HepG2 (cell line): ENCODE data around the gene PTPN3. TPM values are rescaled to one million over a fixed set of nuclear protein-coding genes. Genes with fewer than 3 reads are reported as not detected.
A peak's percentile ranks its signal among the peaks of the same experiment; 100 is the strongest.

ENCODE experiments used
- ATAC-seq: fragments of 200-7000 bp; cut with Tn5 transposase; 3 replicates; pipeline ENCODE4 v1.9.1; 2020; ENCODE audit warnings: mild to moderate bottlenecking, moderate library complexity
- BruUV-seq: library from RNA; stranded (reverse); fragments of 400-500 nt; replicated peaks from 2 replicates; lab custom pipeline; 2021; lab: Mats Ljungman, UMichigan
- CTCF ChIA-PET: fragments of 300-600 bp; formaldehyde crosslinking; extraction: SDS; loops from one replicate; lab custom pipeline; 2021; ENCODE audit warnings: low total read pairs, inconsistent platforms, low intra/inter-chr PET ratio; lab: Yijun Ruan, JAX
- POLR2A ChIA-PET: fragments of 350-600 bp; sonication (Branson Sonifier 250); formaldehyde crosslinking; loops from one replicate; lab custom pipeline; 2020; ENCODE audit warnings: antibody characterized with exemption, inconsistent platforms; lab: Yijun Ruan, JAX
- DNase-seq: peaks from one replicate; pipeline ENCODE4 v3.0.0-alpha.2; 2015; ENCODE audit warnings: low spot score
- FAIRE-seq: peaks from 3 replicates; lab custom pipeline; 2011; peaks lifted over from hg19 to GRCh38; lab: Jason Lieb, UNC
- H2AFZ ChIP-seq: one replicate; pipeline ENCODE4 v1.6.1; 2011; ENCODE audit warnings: low read length, inconsistent platforms
- H3K27ac ChIP-seq: fragments of 300-600 bp; 3 replicates; pipeline ENCODE4 v1.8.0; 2011; ENCODE audit warnings: mixed run types, mild to moderate bottlenecking, mixed read lengths, low read length, inconsistent platforms; ENCODE audit not compliant: insufficient read depth; ENCODE audit errors: extremely low read length
- H3K27me3 ChIP-seq, 2 experiments: fragments of 200-600 bp in 1 of 2; 2 replicates in 1 of 2; 3 replicates in 1 of 2; pipeline versions ENCODE4 v1.6.0 to v1.8.0; 2011; ENCODE audit warnings: low read length in 2 of 2, mild to moderate bottlenecking in 2 of 2, moderate library complexity in 2 of 2, inconsistent platforms in 1 of 2; ENCODE audit not compliant: insufficient read depth in 2 of 2, control insufficient read depth in 1 of 2
- H3K36me3 ChIP-seq, 2 experiments: fragments of 200-600 bp in 1 of 2; replicated peaks in 1 of 2; 2 replicates in 1 of 2; 3 replicates in 1 of 2; pipeline versions ENCODE4 v1.5.1 to v1.8.0; 2011; ENCODE audit warnings: low read length in 2 of 2, inconsistent platforms in 1 of 2; ENCODE audit not compliant: insufficient read depth in 2 of 2, control insufficient read depth in 1 of 2
- H3K4me1 ChIP-seq: 2 replicates; pipeline ENCODE4 v1.5.1; 2012; ENCODE audit warnings: low read length, inconsistent platforms; ENCODE audit not compliant: insufficient read depth
- H3K4me2 ChIP-seq: 2 replicates; pipeline ENCODE4 v1.6.0; 2011; ENCODE audit warnings: low read depth, low read length, inconsistent platforms
- H3K4me3 ChIP-seq, 3 experiments: fragments of 200-600 bp in 1 of 3; sonication (generic), shearing (Covaris generic) in 1 of 3; replicated peaks in 1 of 3; 2 replicates each; pipeline ENCODE4 v1.5.1; 2011 to 2016; ENCODE audit warnings: low read length in 3 of 3, inconsistent platforms in 2 of 3, low read depth in 2 of 3, mild to moderate bottlenecking in 2 of 3, control low read depth in 1 of 3, mixed read lengths in 1 of 3; ENCODE audit not compliant: insufficient read depth in 1 of 3
- H3K79me2 ChIP-seq: one replicate; pipeline ENCODE4 v1.6.1; 2011; ENCODE audit warnings: low read length, inconsistent platforms; ENCODE audit not compliant: insufficient read depth
- H3K9ac ChIP-seq: 2 replicates; pipeline ENCODE4 v1.6.0; 2011; ENCODE audit warnings: mild to moderate bottlenecking, low read depth, low read length, inconsistent platforms; ENCODE audit not compliant: insufficient read depth
- H3K9me3 ChIP-seq: 2 replicates; pipeline ENCODE4 v1.5.1; 2012; ENCODE audit warnings: mild to moderate bottlenecking, low read length
- H4K20me1 ChIP-seq: 2 replicates; pipeline ENCODE4 v1.6.0; 2011; ENCODE audit warnings: inconsistent platforms, mild to moderate bottlenecking, low read length, moderate library complexity; ENCODE audit not compliant: insufficient read depth
- MTF1 ChIP-seq: sonication (generic); formaldehyde crosslinking; IDR thresholded peaks from 2 replicates; pipeline ENCODE4 v1.5.0; 2020; ENCODE audit warnings: missing genetic modification reagents
- RAD51 ChIP-seq: fragments of 450-650 bp; IDR thresholded peaks from 2 replicates; pipeline ENCODE4 v1.6.1; 2016; ENCODE audit warnings: borderline replicate concordance
- RFX5 ChIP-seq: IDR thresholded peaks from 2 replicates; pipeline ENCODE4 v1.6.1; 2011; ENCODE audit warnings: low read depth, low read length, improper control_type of control experiment
- SCMH1 ChIP-seq: sonication (generic); formaldehyde crosslinking; IDR thresholded peaks from 2 replicates; pipeline ENCODE4 v1.9.0; 2021; ENCODE audit warnings: missing genetic modification reagents, mild to moderate bottlenecking, borderline replicate concordance
- ZNF7 ChIP-seq: IDR thresholded peaks from 2 replicates; pipeline ENCODE4 v1.6.1; 2016; ENCODE audit warnings: missing biosample characterization, missing genetic modification reagents
- WGBS: methylation state at CpG from one replicate; pipeline ENCODE4 v1.1.6; 2017; ENCODE audit warnings: low lambda C conversion rate; 5-methylcytosine and 5-hydroxymethylcytosine counted together
- in situ Hi-C: cut with HindIII; loops from 2 replicates; pipeline ENCODE4 v1.10.0; 2017; ENCODE audit warnings: low pct_unique_long_range_greater_than_20kb; ENCODE audit not compliant: extremely low pct_ligation_motif_present
- intact Hi-C: fragments of 100-400 bp; cut with micrococcal nuclease; formaldehyde crosslinking; loops from one replicate; pipeline ENCODE4 v1.10.0; 2022; ENCODE audit not compliant: unreplicated experiment
- polyA plus RNA-seq, 8 experiments: library from polyadenylated mRNA; depleted of rRNA in 3 of 8; stranded (reverse) in 7 of 8; unstranded in 1 of 8; fragments of >200 nt; fragmentation: Illumina TruSeq in 4 of 8; extraction: Trizol in 4 of 8; gene quantifications; 2 replicates each; pipeline versions ENCODE4 v1.2.1 to v1.2.3, GENCODE V29; 2011 to 2016; ENCODE audit warnings: low read depth in 4 of 8, missing spikeins in 1 of 8, mixed read lengths in 1 of 8; ENCODE audit not compliant: insufficient read depth in 1 of 8
- total RNA-seq, 5 experiments: library from RNA; depleted of rRNA; stranded (reverse); fragments of >200 nt; fragmentation: Illumina TruSeq; extraction: Trizol; gene quantifications; 2 replicates each; pipeline ENCODE4 v1.2.3, GENCODE V29; 2016; ENCODE audit warnings: low read depth in 1 of 5
- TF ChIP-seq, protein P1 (sequence below): IDR thresholded peaks from 2 replicates; pipeline ENCODE4 v1.6.1; 2012; ENCODE audit warnings: low read depth, low read length, improper control_type of control experiment
- TF ChIP-seq, protein P2 (sequence below): fragments of 450-650 bp; IDR thresholded peaks from 2 replicates; pipeline ENCODE4 v1.6.1; 2016
- TF ChIP-seq, protein P3 (sequence below): sonication (generic); formaldehyde crosslinking; IDR thresholded peaks from 2 replicates; pipeline ENCODE4 v1.4.0; 2020; ENCODE audit warnings: missing genetic modification reagents
- TF ChIP-seq, protein P4 (sequence below): sonication (generic); formaldehyde crosslinking; IDR thresholded peaks from 2 replicates; pipeline ENCODE4 v1.4.0; 2020; ENCODE audit warnings: missing genetic modification reagents

PTPN3 gene
- total and polyA plus RNA-seq, 2 of the 13 experiments (the other 11 are each of a cell fraction or from before 2014, with no cell fraction given): 5.6 to 20.5 TPM

DNA sequence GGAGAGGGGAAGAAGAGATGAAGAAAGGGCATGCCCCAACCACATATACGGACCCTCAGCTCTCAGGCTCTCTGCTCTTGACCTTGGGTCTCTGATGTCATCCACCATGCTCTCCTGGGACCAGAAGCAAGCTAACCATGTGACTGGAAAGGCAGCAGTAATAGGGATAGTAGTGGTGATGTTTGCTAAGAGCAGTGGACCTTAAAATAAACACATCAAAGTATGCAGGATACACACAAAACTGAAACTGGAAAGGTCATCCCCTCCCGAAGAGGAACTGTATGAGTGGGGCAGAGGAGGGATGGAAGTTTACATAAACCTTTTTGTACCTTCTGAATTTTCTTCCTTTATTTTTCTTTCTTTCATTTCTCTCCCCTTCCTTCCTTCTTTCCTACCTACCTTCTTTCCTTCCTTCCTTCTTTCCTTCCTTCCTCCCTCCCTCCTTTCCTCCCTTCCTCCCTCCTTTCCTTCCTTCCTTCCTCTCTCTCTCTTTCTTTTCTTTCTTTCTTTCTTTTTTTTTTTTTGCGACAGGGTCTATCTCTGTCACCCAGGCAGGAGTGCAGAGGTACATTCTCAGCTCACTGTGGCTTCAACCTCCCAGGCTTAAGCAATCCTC lies 8.1 kb upstream of the PTPN3 start:
- H3K27me3 ChIP-seq: no peaks in the 10 kb centered on the region; a peak in 2 of 5 replicates
- peak; percentile 81 for FAIRE-seq
- no peaks in the 10 kb centered on the region for H4K20me1 ChIP-seq
- peaks cover 51% of the 10 kb centered on the region for H3K4me1 ChIP-seq
- in situ Hi-C loops: loop anchor here (25.0 kb wide), 1 partner anchor 319 kb away; no protein-coding TSS in a partner anchor
- no TSS peak for BruUV-seq
- WGBS: 11% methylated on average over 3 of the region's 3 CpGs
- H3K4me3 ChIP-seq: peak overlapping the region in 1 of 3 experiments; percentile 31; a peak in 2 of 6 replicates
- no peak overlapping the region for H2AFZ ChIP-seq
- POLR2A ChIA-PET: interaction anchor here (0.7 to 2.8 kb wide), 2 partner anchors 23 to 29 kb away, joined by 3 to 20 read pairs; no protein-coding TSS in a partner anchor
- DNase-seq: peak; percentile 89
- no peak overlapping the region for H3K9ac ChIP-seq
- CTCF ChIA-PET: no interaction called here
- peak overlapping the region; percentile 89 for H3K4me2 ChIP-seq
- peak; percentile 67 for ATAC-seq
- H3K9me3 ChIP-seq: no peaks in the 10 kb centered on the region
- intact Hi-C loops: loop anchor here (5.0 kb wide), 1 partner anchor 39 kb away; no protein-coding TSS in a partner anchor
- no peak overlapping the region for H3K27ac ChIP-seq
- H3K79me2 ChIP-seq: no peaks in the 10 kb centered on the region
- no peaks in the 10 kb centered on the region for H3K36me3 ChIP-seq
- TF ChIP-seq ZNF7 (no peak), MTF1 (CRISPR knock-in tag) (no peak), RAD51 (peak; percentile 44; the same call in 1 of the 2 replicates), RFX5 (no peak), SCMH1 (no peak)
- TF ChIP-seq, protein P1, sequence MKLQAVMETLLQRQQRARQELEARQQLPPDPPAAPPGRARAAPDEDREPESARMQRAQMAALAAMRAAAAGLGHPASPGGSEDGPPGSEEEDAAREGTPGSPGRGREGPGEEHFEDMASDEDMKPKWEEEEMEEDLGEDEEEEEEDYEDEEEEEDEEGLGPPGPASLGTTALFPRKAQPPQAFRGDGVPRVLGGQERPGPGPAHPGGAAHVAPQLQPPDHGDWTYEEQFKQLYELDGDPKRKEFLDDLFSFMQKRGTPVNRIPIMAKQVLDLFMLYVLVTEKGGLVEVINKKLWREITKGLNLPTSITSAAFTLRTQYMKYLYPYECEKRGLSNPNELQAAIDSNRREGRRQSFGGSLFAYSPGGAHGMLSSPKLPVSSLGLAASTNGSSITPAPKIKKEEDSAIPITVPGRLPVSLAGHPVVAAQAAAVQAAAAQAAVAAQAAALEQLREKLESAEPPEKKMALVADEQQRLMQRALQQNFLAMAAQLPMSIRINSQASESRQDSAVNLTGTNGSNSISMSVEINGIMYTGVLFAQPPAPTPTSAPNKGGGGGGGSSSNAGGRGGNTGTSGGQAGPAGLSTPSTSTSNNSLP: no peak
- TF ChIP-seq, protein P2, sequence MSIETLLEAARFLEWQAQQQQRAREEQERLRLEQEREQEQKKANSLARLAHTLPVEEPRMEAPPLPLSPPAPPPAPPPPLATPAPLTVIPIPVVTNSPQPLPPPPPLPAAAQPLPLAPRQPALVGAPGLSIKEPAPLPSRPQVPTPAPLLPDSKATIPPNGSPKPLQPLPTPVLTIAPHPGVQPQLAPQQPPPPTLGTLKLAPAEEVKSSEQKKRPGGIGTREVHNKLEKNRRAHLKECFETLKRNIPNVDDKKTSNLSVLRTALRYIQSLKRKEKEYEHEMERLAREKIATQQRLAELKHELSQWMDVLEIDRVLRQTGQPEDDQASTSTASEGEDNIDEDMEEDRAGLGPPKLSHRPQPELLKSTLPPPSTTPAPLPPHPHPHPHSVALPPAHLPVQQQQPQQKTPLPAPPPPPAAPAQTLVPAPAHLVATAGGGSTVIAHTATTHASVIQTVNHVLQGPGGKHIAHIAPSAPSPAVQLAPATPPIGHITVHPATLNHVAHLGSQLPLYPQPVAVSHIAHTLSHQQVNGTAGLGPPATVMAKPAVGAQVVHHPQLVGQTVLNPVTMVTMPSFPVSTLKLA: peak; percentile 84
- TF ChIP-seq, protein P3, sequence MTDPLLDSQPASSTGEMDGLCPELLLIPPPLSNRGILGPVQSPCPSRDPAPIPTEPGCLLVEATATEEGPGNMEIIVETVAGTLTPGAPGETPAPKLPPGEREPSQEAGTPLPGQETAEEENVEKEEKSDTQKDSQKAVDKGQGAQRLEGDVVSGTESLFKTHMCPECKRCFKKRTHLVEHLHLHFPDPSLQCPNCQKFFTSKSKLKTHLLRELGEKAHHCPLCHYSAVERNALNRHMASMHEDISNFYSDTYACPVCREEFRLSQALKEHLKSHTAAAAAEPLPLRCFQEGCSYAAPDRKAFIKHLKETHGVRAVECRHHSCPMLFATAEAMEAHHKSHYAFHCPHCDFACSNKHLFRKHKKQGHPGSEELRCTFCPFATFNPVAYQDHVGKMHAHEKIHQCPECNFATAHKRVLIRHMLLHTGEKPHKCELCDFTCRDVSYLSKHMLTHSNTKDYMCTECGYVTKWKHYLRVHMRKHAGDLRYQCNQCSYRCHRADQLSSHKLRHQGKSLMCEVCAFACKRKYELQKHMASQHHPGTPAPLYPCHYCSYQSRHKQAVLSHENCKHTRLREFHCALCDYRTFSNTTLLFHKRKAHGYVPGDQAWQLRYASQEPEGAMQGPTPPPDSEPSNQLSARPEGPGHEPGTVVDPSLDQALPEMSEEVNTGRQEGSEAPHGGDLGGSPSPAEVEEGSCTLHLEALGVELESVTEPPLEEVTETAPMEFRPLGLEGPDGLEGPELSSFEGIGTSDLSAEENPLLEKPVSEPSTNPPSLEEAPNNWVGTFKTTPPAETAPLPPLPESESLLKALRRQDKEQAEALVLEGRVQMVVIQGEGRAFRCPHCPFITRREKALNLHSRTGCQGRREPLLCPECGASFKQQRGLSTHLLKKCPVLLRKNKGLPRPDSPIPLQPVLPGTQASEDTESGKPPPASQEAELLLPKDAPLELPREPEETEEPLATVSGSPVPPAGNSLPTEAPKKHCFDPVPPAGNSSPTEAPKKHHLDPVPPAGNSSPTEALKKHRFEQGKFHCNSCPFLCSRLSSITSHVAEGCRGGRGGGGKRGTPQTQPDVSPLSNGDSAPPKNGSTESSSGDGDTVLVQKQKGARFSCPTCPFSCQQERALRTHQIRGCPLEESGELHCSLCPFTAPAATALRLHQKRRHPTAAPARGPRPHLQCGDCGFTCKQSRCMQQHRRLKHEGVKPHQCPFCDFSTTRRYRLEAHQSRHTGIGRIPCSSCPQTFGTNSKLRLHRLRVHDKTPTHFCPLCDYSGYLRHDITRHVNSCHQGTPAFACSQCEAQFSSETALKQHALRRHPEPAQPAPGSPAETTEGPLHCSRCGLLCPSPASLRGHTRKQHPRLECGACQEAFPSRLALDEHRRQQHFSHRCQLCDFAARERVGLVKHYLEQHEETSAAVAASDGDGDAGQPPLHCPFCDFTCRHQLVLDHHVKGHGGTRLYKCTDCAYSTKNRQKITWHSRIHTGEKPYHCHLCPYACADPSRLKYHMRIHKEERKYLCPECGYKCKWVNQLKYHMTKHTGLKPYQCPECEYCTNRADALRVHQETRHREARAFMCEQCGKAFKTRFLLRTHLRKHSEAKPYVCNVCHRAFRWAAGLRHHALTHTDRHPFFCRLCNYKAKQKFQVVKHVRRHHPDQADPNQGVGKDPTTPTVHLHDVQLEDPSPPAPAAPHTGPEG: no peak
- TF ChIP-seq, protein P4, sequence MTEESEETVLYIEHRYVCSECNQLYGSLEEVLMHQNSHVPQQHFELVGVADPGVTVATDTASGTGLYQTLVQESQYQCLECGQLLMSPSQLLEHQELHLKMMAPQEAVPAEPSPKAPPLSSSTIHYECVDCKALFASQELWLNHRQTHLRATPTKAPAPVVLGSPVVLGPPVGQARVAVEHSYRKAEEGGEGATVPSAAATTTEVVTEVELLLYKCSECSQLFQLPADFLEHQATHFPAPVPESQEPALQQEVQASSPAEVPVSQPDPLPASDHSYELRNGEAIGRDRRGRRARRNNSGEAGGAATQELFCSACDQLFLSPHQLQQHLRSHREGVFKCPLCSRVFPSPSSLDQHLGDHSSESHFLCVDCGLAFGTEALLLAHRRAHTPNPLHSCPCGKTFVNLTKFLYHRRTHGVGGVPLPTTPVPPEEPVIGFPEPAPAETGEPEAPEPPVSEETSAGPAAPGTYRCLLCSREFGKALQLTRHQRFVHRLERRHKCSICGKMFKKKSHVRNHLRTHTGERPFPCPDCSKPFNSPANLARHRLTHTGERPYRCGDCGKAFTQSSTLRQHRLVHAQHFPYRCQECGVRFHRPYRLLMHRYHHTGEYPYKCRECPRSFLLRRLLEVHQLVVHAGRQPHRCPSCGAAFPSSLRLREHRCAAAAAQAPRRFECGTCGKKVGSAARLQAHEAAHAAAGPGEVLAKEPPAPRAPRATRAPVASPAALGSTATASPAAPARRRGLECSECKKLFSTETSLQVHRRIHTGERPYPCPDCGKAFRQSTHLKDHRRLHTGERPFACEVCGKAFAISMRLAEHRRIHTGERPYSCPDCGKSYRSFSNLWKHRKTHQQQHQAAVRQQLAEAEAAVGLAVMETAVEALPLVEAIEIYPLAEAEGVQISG (CRISPR knock-in tag): no peak
